ENCODE results near the gene C1orf35. TPM values are rescaled to one million over a fixed set of nuclear protein-coding genes. Genes with fewer than 3 reads are reported as not detected.

Gene C1orf35
- total RNA-seq, 1 donor from 2014 or later = 8.9 TPM

DNA sequence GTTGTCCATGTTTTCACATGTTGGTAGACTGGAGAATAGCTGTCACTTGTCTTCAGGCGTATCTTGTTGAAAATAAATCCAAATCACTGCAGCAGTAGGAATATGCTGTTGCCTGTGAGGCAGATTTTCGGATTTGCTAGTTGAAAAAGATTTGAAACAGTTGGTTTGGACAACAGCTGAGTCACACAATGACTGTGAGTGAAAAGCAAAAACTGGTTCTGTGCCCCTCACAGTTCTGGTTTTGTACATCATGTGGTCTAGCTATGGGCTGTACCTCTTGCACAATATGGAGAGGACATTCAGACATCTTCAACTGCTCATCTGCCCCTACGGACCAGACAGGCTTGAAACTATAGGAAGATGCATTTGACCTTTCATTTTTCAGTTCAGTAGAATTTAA, 18.8 kb downstream of the C1orf35 start:
- no peak for DNase-seq (ENCODE audit: low spot score)
- intact Hi-C loops (cut with DNase I) = loop anchor here (5.0 kb wide), 2 partner anchors 347 to 373 kb away; partner anchors contain the start of genes JMJD4 and SNAP47

DNA sequence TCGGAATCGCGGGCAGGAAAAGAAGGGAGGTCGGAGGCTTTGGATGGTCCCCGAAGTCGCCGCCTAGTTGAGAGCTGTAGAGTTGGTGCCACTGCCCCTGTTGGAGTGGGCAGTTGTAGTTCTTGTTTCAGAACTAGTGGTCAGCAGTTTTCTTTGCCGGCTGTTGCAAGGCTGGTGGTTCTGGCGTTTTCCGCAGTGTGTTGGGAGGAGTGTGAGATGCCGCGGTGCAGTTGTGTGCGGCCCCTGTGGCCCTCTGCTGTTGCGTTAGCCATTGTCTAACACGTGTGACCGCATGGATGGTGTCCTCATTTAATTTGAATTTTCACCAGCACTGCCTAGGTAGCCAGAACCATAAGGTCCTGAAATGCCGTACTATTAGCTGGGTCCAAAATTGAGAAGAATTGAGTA, 19.2 kb downstream of the C1orf35 start:
- intact Hi-C loops (cut with DNase I) = loop anchor here (2.0 to 5.0 kb wide), 5 partner anchors 25 to 373 kb away; partner anchors contain the start of genes GUK1, JMJD4, MRPL55 and SNAP47
- DNase-seq (ENCODE audit: low spot score) = no peak

- DNase-seq (ENCODE audit: low spot score) = no peak
- intact Hi-C loops (cut with DNase I) = loop anchor here (2.0 to 5.0 kb wide), 5 partner anchors 26 to 374 kb away; partner anchors contain the start of genes GUK1, JMJD4, MRPL55 and SNAP47
These were observed 19.9 kb downstream of the C1orf35 start for GRCh38 chr1:228082918-228083870.

DNA sequence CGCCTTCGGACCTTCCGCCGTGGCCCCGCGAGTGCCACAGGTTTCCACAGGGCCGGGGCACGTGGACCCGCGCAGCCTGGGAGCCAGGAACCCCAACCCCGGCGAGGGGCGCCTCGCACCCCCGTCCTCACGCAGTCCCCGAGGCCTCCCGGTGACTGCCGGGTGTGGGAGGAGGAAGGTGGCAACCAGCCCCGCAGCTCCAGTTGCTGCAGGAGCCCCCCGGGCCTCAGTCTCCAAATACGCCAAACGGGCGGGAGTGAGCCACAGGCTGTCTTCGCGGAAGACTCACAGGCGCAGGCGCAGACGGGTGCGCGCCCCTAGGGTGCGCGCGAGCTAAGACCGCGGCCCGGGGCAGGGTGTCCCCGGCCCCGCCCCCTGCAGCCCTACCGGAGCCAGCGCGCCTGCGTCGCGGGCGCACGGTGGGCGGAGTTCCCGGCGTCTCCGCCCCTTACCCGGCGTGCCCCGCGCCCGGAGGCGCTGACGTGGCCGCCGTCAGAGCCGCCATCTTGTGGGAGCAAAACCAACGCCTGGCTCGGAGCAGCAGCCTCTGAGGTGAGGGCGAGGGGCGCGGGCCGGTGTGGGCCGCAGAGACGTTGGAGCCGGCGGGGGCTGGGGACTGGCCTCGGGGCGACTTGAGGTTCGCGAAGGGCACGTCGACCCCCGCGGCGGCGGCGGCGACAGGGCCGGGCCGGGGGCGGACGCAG, 20.8 kb downstream of the C1orf35 start, which contains the start of gene ARF1:
ARF1 (plus strand) TSS at position 495 of the 704 bp plus-strand sequence. CDS start 14,407 bp downstream, outside the sequence.
- DNase-seq (ENCODE audit: low spot score) = peak; percentile 97
- intact Hi-C loops (cut with DNase I) = loop anchor here (2.0 to 5.0 kb wide), 5 partner anchors 26 to 375 kb away; partner anchors contain the start of genes GUK1, JMJD4, MRPL55 and SNAP47

GRCh38 chr1:228081578-228082213, 21.4 kb downstream of the C1orf35 start:
- no peak for DNase-seq (ENCODE audit: low spot score)
- intact Hi-C loops (cut with DNase I) = loop anchor here (2.0 to 5.0 kb wide), 5 partner anchors 27 to 376 kb away; partner anchors contain the start of genes GUK1, JMJD4, MRPL55 and SNAP47

DNA sequence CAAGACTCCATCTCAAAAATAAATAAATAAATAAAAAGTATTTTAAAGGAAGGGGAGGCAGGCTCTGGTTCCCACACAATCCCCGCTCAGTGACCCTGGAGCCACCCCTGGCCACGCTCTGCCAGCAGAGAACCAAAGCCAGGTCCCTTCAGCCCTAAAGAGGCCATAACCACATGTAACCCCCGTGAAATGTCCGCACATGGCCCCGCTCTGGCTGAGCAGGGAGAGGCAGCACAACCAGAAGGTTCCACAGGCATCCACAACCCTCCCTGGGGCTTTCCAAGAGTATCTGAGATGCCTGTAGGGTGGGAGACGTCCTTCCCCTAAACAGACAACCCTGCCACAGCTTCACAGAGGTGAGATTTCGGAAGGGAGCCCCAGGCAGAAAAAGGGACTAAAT, 22.0 kb downstream of the C1orf35 start:
- intact Hi-C loops (cut with DNase I) = loop anchor here (5.0 kb wide), 2 partner anchors 344 to 376 kb away; partner anchors contain the start of genes JMJD4 and SNAP47
- no peak for DNase-seq (ENCODE audit: low spot score)

DNA sequence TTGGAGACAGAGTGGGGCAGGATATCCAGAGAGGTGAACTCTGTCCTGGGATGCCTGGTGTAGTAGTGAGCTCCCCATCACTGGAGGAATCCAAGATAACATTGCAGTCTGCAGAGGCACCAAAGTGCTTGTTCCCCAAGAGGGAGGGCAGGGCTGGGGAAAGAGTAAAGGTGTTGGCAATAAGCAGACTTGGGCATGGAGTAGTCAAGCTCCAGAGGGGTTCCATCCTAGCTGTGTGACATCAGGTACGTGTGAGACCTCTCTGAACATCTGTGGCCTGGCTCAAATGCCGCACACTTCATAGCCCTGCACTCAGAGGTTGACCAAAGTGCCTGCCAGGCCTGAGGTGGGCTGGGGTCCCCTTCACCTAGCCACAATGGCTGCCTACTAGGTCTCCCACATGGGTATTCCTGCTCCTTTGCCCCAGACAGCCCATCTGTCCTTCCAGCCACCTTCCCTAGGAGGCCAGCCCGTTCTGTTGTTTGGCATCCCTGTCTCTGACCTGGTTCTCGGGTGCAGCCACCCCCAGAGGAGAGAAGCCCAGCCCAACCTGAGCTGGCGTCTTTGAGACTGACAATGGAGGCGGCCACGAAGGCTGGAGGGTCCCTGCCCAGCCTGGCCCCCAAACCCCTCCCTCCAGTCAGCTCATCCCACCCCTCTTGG, 23.4 kb downstream of the C1orf35 start:
- intact Hi-C loops (cut with DNase I) = loop anchor here (5.0 kb wide), 2 partner anchors 342 to 378 kb away; partner anchors contain the start of genes JMJD4 and SNAP47
- peak; percentile 53 for DNase-seq (ENCODE audit: low spot score)

DNA sequence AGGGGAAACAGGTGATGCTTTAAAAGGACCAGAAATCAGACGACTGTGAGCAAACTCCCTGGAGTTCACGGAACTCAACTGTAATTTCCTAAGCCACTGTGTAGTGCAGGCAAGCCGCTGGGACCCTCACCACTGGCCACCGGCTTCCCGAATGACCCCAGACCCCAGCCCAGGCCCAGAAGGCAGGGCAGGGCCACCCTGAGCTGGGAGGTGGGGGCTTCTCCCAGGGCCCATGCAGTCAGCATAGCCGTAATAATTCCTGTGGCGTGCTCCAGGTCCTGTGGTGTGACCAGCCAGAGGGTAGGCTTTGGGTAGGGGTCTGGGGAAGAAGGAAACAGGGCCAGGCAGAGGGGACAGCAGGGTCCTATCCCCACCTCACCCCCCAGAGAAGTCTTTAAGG, 24.1 kb downstream of the C1orf35 start:
- no peak for DNase-seq (ENCODE audit: low spot score)
- intact Hi-C loops (cut with DNase I) = no loop called here

DNA sequence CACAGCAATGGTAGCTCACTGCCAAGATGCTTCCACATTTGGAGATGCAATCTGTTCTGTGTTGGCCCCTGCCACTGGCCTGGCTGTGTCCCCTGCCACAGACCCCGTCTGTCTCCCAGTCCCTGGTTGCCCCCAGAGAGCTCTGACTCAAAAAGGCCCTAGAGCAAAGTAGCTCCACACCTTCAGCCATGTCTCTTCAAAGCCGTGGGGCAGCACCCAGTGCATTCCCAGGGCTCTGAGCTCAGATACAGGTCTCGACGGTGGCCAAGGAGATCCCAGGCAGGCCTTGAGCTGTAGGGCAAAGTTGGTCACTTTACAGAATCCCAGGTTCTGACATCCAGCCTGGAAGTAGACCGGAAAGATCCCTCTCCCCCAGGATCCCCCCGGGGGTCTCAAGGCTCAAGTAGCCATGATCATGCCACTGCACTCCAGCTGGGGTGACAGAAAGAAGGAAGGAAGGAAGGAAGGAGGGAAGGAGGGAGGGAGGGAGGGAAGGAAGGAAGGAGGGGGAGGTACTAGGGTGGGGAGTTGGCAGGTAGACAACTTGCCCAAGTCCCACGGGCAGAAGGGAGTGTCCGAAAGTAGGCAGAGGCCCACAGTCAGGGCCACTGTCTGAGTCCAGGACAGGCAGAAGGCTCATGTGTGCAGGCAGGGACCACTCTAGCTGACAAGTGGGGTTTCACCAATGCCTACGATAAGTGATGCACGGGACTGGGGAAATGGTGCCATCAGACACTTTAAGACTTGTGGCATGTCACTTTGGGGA, 25.4 kb downstream of the C1orf35 start:
- DNase-seq (ENCODE audit: low spot score) = no peak
- intact Hi-C loops (cut with DNase I) = no loop called here

GRCh38 chr1:228076796-228077430, 26.2 kb downstream of the C1orf35 start:
- intact Hi-C loops (cut with DNase I) = no loop called here
- peak; percentile 63 for DNase-seq (ENCODE audit: low spot score)

GRCh38 chr1:228075801-228076271, 27.3 kb downstream of the C1orf35 start:
- intact Hi-C loops (cut with DNase I) = no loop called here

DNA sequence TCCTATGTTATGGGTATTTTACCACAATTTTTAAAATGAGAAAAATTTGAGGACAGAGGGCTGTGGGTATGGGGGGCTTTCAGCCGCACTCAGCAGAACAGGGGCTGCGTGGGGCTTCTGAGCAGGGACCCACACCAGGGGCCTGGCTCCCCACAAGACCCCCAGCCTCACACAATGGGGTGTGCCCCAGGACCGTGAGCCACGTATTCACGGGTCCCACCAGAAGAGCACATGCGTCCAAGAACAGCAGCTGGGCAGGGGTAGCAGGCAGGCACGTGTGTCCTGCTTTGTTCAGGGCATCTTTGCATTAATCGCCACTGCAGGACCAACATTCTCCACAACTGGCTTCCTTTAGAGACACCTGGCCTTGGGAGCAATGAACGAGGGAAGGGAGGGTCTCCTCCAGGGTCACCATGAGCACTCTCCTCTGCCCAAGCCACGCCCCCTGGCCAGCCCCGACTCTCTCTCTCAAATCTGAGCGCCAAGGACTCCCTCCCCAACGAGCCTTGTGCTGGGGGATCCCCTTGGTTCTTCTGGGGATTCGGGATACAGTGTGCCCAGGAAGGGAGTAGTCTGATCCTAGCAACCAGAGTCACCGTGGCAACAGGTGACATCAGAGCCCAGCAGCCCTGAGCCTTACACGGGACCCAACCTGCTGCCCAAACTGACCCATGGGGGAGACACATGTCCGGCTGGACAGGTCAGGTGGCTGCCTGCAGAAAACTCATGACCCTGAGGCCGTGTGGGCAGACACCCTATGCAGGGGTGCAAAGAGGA, 28.0 kb downstream of the C1orf35 start:
- DNase-seq (ENCODE audit: low spot score) = peak; percentile 61
- intact Hi-C loops (cut with DNase I) = loop anchor here (5.0 kb wide), 1 partner anchor 73 kb away; no protein-coding TSS in a partner anchor

More at GRCh38 chr1:228075801-228076271, 27.3 kb downstream of the C1orf35 start:
- DNase-seq (ENCODE audit: low spot score) = peak; percentile 68

DNA sequence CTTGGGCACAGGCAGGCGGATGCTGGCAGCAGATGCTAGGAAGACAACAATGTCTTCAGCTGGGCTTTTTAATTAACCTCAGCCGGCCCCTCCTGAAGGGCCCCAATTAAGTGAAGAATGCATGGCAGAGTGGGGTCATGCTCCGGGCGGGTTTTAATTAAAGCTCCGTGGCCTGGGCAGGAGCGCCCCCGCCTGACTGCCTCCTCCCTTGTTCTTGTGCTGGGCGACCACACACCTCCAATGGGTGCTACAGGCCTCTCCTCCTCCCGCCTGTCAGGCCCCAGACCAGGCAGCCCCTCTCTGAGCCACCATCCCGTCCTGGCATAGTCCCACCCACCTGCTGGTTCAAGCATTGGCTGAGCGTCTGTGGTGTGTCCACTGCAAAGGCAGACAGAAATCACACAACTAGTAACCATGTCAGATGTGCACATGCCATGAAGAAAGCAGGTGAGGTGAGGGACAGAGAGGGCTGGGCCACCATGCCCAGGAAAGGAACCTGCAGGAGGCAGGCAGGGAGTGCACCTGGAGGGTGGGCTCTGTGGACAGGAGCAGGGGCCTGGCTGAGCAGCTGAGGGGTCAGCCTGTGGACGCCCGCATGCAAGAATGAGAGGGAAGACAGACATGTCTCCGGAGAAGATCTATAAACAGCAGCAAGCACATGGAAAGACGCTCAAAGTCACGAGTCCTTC, 29.1 kb downstream of the C1orf35 start:
- intact Hi-C loops (cut with DNase I) = loop anchor here (5.0 kb wide), 1 partner anchor 72 kb away; no protein-coding TSS in a partner anchor
- no peak for DNase-seq (ENCODE audit: low spot score)

- no peak for DNase-seq (ENCODE audit: low spot score)
- intact Hi-C loops (cut with DNase I) = loop anchor here (5.0 kb wide), 1 partner anchor 71 kb away; no protein-coding TSS in a partner anchor
These were observed 29.9 kb downstream of the C1orf35 start for GRCh38 chr1:228073061-228073856.

GRCh38 chr1:228072658-228073043, 30.5 kb downstream of the C1orf35 start:
- DNase-seq (ENCODE audit: low spot score) = no peak
- intact Hi-C loops (cut with DNase I) = loop anchor here (5.0 kb wide), 1 partner anchor 70 kb away; no protein-coding TSS in a partner anchor

Measured in cardiac septum (tissue), 1 donor.